ENCODE results near the gene CRKL.

CRKL gene

DNA sequence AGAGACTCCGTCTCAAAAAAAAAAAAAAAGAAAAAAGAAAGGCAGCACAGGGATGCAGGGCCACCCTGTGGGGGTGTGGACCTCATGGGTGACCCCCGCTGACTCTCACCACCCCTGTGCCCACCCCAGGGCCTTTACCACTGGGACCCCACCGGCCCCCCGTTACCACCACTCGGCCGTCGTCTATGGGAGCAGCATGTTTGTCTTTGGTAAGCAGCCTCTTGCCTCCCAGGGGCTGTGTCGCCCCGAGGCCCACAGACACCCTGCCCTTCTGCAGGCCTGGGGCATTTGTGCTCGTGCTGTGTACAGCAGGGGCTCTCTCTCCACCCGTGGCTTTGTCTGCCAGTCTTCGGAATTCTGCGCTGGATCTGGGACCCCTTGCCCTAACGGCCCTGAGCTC lies 70.2 kb downstream of the CRKL start:
- DNase-seq = no peak

DNA sequence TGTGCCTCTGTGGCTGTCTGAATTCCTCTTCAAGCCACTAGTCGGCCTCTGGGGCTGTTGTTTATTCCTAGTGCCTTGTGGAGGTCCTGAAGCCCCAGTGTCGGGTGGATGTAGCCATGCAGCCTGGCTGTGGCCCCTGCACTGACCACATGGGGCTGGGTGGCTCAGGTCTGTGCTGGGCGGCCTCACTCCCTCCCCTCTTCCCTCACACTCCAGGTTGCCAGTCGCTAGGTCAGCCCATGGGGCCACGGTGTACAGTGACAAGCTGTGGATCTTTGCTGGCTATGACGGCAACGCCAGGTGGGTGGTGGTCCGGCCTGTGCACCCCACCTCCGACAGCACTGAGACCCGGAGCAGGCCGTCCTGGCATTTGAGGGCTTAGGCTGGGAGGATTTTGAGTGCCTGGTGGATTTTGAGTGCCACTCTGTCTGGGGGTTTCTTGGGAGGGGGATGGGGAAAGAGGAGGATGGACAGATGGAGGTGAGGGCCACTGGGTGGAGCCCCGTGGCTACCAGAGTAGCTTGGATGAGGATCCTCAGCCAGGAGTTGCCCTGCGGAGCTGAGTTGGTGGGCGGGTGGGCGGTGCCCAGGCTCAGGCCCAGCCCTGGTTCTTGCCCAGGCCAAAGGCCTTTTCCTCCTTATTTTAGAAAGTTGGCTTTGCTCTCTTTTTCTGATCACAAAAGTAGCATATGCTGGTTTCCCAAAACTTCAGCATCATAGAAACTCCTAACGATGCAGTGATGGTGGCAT lies 71.5 kb downstream of the CRKL start:
- DNase-seq = no peak

DNA sequence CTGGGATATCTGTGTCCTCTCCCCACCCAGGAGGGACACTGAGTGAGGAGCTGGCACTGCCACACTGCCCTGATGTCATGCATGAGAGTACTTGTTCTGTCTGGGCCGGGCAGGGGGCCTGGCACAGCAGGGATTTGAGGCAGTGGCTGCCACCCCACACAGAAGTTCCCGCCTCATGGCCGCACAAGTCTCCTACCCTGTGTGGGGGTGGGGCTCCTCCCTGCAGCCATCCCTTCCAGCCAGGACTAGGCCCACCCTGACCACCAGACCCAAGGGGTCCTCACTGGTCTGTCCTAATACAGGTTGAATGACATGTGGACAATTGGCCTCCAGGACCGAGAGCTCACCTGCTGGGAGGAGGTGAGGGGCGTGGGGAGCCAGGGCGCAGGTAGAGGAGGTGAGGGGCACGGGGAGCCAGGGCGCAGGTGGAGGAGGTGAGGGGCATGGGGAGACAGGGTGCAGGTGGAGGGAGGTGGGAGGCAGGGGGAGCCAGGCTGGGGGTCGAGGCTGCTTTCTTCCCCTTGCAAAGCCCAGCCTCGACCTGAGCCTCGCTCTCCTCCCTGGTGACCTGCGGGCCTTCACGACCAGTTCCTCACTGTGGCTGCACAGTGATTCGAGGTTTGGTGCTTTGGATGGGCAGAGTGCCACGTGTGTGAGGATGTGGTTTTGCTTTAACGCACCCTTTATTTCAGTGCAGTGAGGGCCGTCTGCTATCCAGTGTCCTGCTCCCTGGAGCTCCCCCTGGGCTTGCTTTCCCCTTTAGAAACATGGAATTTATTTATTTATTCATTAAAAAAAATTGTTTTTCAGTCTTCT lies 72.3 kb downstream of the CRKL start:
- no peak for DNase-seq

DNA sequence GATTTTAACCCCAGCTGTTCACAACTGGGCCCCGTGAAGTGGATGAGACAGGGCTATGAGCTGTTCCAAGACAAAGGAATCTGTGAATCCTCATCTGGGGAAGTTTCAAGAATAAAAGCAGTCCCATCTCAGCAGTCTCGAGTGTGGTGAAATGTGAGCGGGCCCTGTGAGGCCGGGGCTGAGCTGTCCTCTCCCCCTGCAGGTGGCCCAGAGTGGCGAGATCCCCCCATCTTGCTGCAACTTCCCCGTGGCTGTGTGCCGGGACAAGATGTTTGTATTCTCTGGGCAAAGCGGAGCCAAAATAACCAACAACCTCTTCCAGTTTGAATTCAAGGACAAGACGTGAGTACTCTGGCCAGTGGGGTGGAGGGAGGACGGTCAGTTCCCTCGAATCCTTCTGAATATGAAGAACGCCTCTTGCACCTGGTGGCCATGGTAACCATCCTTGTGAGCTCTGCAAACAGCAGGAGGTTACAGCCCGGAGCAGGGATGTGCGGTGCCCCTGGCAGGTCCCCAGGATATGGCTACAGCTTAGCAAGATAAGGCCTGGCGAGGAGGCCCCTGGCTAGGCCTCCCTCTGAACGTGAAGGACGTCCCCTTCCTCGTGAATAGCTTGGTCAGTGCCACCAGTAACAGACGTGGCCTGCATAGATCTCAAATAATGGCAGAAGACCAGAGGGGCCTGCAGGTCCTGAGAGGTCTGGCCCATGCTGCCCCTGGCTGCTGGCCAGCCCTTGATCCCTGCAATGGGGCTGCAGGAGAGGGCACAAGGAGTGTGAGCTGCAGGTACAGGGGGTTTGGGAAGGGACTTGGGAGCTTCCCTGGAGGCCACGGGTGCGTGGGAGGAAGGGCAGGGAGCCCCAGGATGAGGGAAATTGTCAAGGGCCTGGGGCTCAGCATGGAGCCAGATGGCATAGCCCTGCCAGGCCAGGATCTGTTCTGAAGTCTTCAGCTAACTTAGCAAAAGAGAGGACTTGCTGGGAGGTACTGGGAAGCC lies 73.3 kb downstream of the CRKL start:
- DNase-seq = no peak

DNA sequence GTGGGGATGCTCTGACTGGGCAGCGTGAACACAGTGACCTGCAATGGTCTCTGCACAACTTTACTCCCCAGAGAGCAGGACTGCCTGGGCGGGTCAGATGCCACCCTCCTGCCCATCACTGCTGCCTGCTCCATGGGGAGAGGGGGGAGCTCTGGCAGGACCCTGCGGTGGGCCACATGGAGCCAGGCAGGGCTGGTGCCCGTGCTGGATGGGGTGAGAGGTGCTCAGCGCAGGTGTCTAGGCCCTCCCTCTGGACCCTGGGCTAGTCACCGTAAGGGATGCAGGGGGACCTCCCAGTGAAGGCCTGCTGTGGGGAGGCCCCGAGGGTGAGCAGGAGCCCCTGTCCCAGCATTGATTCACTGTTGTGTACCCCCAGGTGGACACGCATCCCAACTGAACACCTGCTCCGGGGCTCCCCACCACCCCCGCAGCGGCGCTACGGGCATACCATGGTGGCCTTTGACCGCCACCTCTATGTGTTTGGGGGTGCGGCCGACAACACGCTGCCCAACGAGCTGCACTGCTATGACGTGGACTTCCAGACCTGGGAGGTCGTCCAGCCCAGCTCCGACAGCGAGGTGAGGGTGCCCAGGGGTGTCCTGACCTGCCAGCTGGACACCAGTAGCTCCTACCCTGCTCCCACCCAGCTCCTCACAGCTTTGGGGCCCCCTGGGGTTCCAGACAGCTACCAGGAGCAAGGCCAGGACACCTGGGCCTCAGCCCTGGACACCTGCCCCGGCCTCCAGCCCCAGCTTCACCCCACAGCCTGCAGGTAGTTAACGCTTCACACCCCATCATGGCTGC lies 74.2 kb downstream of the CRKL start:
- no peak for DNase-seq

- DNase-seq = no peak
Observed at GRCh38 chr22:20992056-20992442, 74.8 kb downstream of the CRKL start.

GRCh38 chr22:20992456-20993303 lies 75.5 kb downstream of the CRKL start:
- DNase-seq = no peak

GRCh38 chr22:20993304-20994127 lies 76.3 kb downstream of the CRKL start:
- DNase-seq = no peak

- DNase-seq = no peak
Observed at GRCh38 chr22:20994128-20994901, 77.1 kb downstream of the CRKL start.

GRCh38 chr22:20994902-20995241 lies 77.7 kb downstream of the CRKL start:
- no peak for DNase-seq

- no peak for DNase-seq
Observed at GRCh38 chr22:20995329-20996030, 78.3 kb downstream of the CRKL start.

DNA sequence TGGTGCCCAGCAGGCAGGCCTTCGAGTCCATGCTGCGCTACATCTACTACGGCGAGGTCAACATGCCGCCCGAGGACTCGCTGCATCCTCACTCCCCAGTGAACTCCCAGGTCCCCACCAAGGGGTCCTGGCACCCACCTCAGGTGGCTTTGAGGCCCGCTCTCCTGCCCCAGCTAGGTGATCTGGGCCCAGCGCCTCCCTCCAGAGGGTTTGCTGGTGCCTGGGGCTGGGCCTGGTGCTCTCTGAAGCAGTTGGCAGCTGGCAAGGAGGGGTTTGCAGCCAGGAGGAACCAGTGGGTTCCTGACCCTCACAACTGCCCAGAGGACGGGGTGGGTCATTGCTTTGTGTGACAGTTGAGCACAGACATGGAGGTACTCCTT lies 78.8 kb downstream of the CRKL start:
- no peak for DNase-seq

- DNase-seq = no peak
Observed at GRCh38 chr22:20996598-20997535, 79.7 kb downstream of the CRKL start.

DNA sequence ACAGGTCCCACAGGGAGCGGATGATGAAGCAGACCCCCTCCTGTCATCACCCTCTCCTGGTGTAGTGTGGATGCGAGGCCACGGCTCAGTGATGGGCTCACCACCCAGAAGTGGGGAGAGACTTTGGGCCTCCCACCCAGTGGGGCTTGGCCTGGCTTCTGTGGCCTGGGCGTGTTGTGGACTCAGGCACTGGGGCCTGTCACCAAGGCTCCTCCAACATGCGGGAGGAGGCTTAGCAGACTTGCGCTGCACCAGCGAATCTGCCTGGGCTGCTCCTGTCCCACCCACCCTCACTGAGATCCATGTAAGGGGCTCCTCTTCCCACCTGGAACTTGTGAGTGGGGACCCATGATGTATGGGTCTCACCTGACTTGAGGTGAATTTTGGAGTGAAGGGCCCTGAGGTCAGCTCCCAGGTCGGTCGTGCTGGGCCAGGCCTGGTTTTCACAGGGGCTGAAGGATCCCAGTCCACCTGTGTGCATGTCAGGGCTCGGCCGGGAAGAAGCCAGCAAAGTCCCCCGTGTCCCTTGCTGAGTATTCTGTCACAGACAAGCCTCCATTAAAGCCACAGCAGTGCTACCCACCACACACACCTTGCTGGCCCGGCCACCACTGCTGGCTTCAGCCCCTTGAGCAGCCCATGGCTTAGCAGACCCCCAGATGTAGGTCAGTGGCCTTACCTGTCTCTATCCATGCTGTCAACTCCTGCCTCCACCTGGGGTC lies 80.5 kb downstream of the CRKL start:
- DNase-seq = no peak

- DNase-seq = no peak
Observed at GRCh38 chr22:20998411-20999336, 81.5 kb downstream of the CRKL start.

Measured in CD4-positive, alpha-beta T cell treated with Interleukin-12 subunit alpha and Interleukin-12 subunit beta, for 1 hour (primary cell).